ENCODE results near the gene PBX3. TPM values are rescaled to one million over a fixed set of nuclear protein-coding genes. Genes with fewer than 3 reads are reported as not detected.

Gene PBX3
- total and polyA plus RNA-seq, 2 experiments from 2014 or later: 13.4 to 30.9 TPM

- Histone ChIP-seq H3F3A (ENCODE audit: insufficient read depth) (no peaks in the 10 kb centered on the region), H3K4me2 (ENCODE audit: unreplicated experiment) (no peak overlapping the region), H3K4me1 (ENCODE audit: insufficient read depth) (no peaks in the 10 kb centered on the region), H3K36me3 (ENCODE audit: low read depth) (no peaks in the 10 kb centered on the region), H3K9me2 (ENCODE audit: insufficient read depth) (no peaks in the 10 kb centered on the region), H3K27ac (no peak overlapping the region), H3K4me3 (no peak overlapping the region), H3K79me2 (ENCODE audit: insufficient read depth) (no peaks in the 10 kb centered on the region), H3K27me3 (replicated peaks; ENCODE audit: insufficient read depth) (no peaks in the 10 kb centered on the region), H2AFZ (no peak overlapping the region), H3K9me3 (ENCODE audit: low read depth) (no peaks in the 10 kb centered on the region), H4K20me1 (ENCODE audit: insufficient read depth) (no peaks in the 10 kb centered on the region), H3K9ac (no peak overlapping the region)
- no peak for DNase-seq
- no peak for TF ChIP-seq EZH2phosphoT487 (IDR thresholded peaks at IDR 0.05; ENCODE audit: insufficient read depth, low read depth)
- TF ChIP-seq EZH2 (IDR thresholded peaks at IDR 0.05; ENCODE audit: insufficient read depth, poor library complexity, severe bottlenecking): no peak
- in situ Hi-C loops (cut with MboI): no loop called here
- WGBS, 2 experiments (ENCODE audit: low coverage in 1 of 2, low lambda C conversion rate in 2 of 2, missing lambda C conversion rate in 2 of 2): 28 to 63% methylated on average over 2 of the region's 2 CpGs
Measured at GRCh38 chr9:125984461-125984860, 237.3 kb downstream of the PBX3 start.

- no peak for DNase-seq
- WGBS, 2 experiments (ENCODE audit: low coverage in 1 of 2, low lambda C conversion rate in 2 of 2, missing lambda C conversion rate in 2 of 2): 81 to 86% methylated on average over 14 of the region's 14 CpGs
- no peak for TF ChIP-seq EZH2phosphoT487 (IDR thresholded peaks at IDR 0.05; ENCODE audit: insufficient read depth, low read depth)
- no peak for TF ChIP-seq EZH2 (IDR thresholded peaks at IDR 0.05; ENCODE audit: insufficient read depth, poor library complexity, severe bottlenecking)
- Histone ChIP-seq H3K79me2 (ENCODE audit: insufficient read depth) (no peaks in the 10 kb centered on the region), H3K9me3 (ENCODE audit: low read depth) (no peaks in the 10 kb centered on the region), H3K4me1 (ENCODE audit: insufficient read depth) (no peaks in the 10 kb centered on the region), H3K4me2 (ENCODE audit: unreplicated experiment) (no peak overlapping the region), H4K20me1 (ENCODE audit: insufficient read depth) (no peaks in the 10 kb centered on the region), H3K27ac (no peak overlapping the region), H3K9ac (no peak overlapping the region), H2AFZ (no peak overlapping the region), H3K36me3 (ENCODE audit: low read depth) (no peaks in the 10 kb centered on the region), H3K27me3 (replicated peaks; ENCODE audit: insufficient read depth) (no peaks in the 10 kb centered on the region), H3K4me3 (no peak overlapping the region), H3F3A (ENCODE audit: insufficient read depth) (no peaks in the 10 kb centered on the region), H3K9me2 (ENCODE audit: insufficient read depth) (no peaks in the 10 kb centered on the region)
- in situ Hi-C loops (cut with MboI): no loop called here
Measured at GRCh38 chr9:125985142-125985997, 238.2 kb downstream of the PBX3 start.

GRCh38 chr9:125985998-125986655, 239.0 kb downstream of the PBX3 start:
- Histone ChIP-seq H3F3A (ENCODE audit: insufficient read depth) (no peaks in the 10 kb centered on the region), H3K27ac (no peak overlapping the region), H2AFZ (no peak overlapping the region), H3K4me2 (ENCODE audit: unreplicated experiment) (no peak overlapping the region), H3K9me2 (ENCODE audit: insufficient read depth) (no peaks in the 10 kb centered on the region), H3K9me3 (ENCODE audit: low read depth) (no peaks in the 10 kb centered on the region), H4K20me1 (ENCODE audit: insufficient read depth) (no peaks in the 10 kb centered on the region), H3K9ac (no peak overlapping the region), H3K36me3 (ENCODE audit: low read depth) (no peaks in the 10 kb centered on the region), H3K27me3 (replicated peaks; ENCODE audit: insufficient read depth) (no peaks in the 10 kb centered on the region), H3K4me1 (ENCODE audit: insufficient read depth) (no peaks in the 10 kb centered on the region), H3K4me3 (no peak overlapping the region), H3K79me2 (ENCODE audit: insufficient read depth) (no peaks in the 10 kb centered on the region)
- in situ Hi-C loops (cut with MboI): no loop called here
- TF ChIP-seq EZH2 (IDR thresholded peaks at IDR 0.05; ENCODE audit: insufficient read depth, poor library complexity, severe bottlenecking): no peak
- no peak for TF ChIP-seq EZH2phosphoT487 (IDR thresholded peaks at IDR 0.05; ENCODE audit: insufficient read depth, low read depth)
- no peak for DNase-seq
- WGBS, 2 experiments (ENCODE audit: low coverage in 1 of 2, low lambda C conversion rate in 2 of 2, missing lambda C conversion rate in 2 of 2): 83 to 85% methylated on average over 17 of the region's 17 CpGs

GRCh38 chr9:125986966-125987365, 239.8 kb downstream of the PBX3 start:
- no peak for DNase-seq

More at GRCh38 chr9:125986966-125987365, 239.8 kb downstream of the PBX3 start:
- no peak overlapping the region for H3K4me3 ChIP-seq
- no peaks in the 10 kb centered on the region for H3K9me3 ChIP-seq (ENCODE audit: low read depth)
- no peaks in the 10 kb centered on the region for H3K36me3 ChIP-seq (ENCODE audit: low read depth)
- H3F3A ChIP-seq (ENCODE audit: insufficient read depth): no peaks in the 10 kb centered on the region
- no peak overlapping the region for H3K27ac ChIP-seq
- no peak overlapping the region for H2AFZ ChIP-seq
- H4K20me1 ChIP-seq (ENCODE audit: insufficient read depth): no peaks in the 10 kb centered on the region
- H3K27me3 ChIP-seq (replicated peaks; ENCODE audit: insufficient read depth): no peaks in the 10 kb centered on the region
- H3K4me2 ChIP-seq (ENCODE audit: unreplicated experiment): no peak overlapping the region
- H3K79me2 ChIP-seq (ENCODE audit: insufficient read depth): no peaks in the 10 kb centered on the region
- TF ChIP-seq EZH2phosphoT487 (IDR thresholded peaks at IDR 0.05; ENCODE audit: insufficient read depth, low read depth): no peak
- TF ChIP-seq EZH2 (IDR thresholded peaks at IDR 0.05; ENCODE audit: insufficient read depth, poor library complexity, severe bottlenecking): no peak
- 93 to 97% methylated on average over 3 of the region's 3 CpGs for WGBS, 2 experiments (ENCODE audit: low coverage in 1 of 2, low lambda C conversion rate in 2 of 2, missing lambda C conversion rate in 2 of 2)
- no peak overlapping the region for H3K9ac ChIP-seq
- H3K9me2 ChIP-seq (ENCODE audit: insufficient read depth): no peaks in the 10 kb centered on the region
- in situ Hi-C loops (cut with MboI): no loop called here
- H3K4me1 ChIP-seq (ENCODE audit: insufficient read depth): no peaks in the 10 kb centered on the region
